NCI-H2196 treated with DMSO at 0.1 percent for 48 hours (cell line): ENCODE measurements around the gene ENDOV.

Experiments
- DNase-seq: peaks from one replicate; lab custom pipeline; 2025; ENCODE audit not compliant: unreplicated experiment; lab: John Stamatoyannopoulos, UW

ENDOV gene

GRCh38 chr17:80414803-80415625 is at the start of gene ENDOV:
TSS of gene ENDOV (plus strand) at chr17:80415167. CDS start at chr17:80415195, 28 bp downstream.
- peak; percentile 91 for DNase-seq

DNA sequence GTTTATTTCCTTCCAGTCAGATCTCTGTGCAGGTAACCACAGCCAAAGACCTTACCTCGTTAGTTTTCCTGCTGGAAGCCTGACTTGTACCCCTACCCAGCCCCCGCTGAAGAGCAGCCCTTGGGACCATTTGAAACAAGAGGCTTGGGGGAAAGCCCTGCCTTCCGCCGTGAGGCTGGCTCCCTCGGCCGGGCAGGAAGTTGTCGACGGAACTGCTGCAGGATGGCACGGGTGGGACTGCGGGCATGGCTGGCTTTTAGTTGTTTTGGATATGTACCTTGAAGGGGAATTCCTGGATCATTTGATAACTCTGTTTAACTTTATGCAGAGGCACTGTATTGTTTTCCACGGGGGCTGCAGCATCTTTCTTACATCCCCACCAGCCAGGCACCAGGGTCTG is 49.0 kb upstream of the ENDOV start:
- DNase-seq, result no peak

DNA sequence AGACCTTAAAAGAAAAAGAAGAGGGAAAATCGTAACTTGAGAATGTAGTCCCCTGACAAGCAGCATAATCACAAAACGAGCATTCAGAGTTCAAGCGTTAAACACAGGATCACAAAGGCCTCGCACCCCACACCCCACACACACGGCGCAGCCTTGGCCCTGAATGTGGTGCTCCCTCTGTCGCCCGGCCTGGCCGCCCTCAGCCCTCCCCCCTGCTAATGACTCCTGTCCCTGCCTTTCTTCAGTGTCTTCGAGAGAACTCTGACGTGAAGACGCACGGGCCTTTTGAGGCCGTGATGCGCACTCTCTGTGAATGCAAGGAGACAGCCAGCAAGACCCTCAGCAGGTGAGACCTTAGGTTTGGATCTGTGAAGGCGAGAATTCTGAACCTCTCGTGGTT is 47.5 kb upstream of the ENDOV start:
- no peak for DNase-seq

- DNase-seq, result no peak
Observed at GRCh38 chr17:80371196-80371595, 43.8 kb upstream of the ENDOV start.

GRCh38 chr17:80372456-80372855 is 42.5 kb upstream of the ENDOV start:
- no peak for DNase-seq

DNA sequence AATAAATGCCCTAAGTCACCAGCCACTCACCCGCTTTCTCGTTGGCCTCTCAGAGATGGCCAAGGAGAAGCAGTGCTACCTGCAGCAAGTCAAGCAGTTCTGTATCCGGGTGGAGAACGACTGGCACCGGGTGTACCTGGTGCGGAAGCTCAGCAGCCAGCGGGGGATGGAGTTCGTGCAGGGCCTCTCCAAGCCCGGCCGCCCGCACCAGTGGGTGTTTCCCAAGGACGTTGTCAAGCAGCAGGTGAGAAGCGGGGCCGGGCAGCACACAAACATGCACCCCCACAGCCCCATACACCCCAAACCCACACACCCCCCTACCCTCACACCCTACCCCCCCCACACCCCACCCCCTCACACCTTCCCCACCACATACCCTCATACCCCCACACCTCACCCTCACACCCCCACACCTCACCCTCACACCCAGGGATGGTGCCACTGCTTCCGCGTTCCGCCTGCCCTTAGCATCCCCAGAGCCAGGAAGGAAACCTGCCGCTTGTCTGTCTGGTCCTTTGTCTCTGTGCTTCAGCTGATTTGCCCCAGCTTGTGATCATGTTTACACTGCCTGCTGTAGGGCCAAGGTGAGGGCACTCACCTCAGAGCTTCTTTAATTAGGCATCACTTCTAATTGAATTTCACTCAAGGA is 41.9 kb upstream of the ENDOV start:
- no peak for DNase-seq

DNA sequence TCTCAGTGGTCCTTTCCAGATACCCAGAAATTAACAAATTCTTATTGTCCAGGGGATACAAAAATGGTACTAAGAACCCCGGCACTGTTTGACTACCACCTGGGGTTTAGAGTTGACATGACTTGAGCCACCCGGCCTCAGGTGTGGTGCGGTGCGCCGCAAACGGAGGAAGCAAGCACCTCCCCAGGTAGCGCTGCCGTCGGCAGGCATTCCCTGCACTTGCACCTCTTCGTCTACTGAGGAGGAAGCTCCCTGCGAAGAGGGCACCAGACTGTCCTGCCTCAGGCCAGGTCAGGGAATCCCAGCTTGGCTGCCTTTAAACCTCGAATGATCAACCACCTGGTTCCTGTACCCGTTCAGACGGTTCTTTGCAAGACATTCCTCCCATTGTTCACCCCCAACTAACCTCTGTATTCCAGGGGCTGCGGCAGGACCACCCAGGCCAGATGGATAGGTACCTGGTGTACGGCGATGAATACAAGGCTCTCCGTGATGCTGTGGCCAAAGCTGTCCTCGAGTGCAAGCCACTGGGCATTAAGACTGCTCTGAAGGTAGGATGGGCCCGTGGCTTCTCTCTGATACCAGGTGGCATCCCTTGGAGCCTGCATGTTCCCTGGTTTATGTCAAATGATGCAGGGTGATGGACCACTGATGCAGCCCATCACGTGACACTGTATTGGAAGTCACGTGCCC is 40.8 kb upstream of the ENDOV start:
- DNase-seq, result no peak

DNA sequence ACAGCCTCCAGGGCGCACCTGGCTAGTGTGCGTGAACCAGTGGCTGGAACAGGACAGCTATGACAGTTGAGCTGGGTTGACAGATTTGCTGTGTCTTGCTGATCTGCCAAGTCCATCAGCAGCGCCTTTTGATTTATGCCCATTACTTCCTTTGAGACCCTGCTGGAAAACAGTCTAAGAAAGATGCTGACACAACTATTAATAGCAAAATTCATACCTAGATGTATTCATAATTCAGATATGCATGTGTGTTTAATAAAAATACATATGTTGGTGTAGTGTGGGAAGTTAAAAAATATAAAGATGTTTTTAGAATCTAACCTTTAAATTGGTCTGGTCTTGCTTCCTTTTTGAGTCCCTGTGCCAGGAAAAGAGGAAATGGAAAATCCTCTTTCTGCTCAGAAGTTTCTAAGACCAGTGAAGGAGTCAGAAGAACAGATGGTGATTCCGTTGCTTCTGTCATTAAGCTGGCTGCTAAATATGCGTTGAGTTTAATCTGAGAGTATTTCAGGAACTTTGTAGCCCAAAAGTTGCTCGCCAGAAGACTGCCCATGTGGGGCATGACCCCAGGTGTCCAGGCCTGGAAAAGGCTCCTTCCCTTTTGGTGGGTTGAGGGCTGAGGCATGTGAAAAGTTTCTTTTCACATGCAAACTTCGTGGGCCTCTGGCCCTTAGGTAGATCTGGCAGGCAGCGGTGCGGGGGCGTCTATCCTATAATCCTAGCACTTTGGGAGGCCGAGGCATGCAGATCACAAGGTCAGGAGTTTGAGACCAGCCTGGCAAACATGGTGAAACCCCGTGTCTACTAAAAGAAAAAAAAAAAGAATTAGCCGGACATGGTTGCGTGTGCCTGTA is 40.0 kb upstream of the ENDOV start:
- no peak for DNase-seq

DNA sequence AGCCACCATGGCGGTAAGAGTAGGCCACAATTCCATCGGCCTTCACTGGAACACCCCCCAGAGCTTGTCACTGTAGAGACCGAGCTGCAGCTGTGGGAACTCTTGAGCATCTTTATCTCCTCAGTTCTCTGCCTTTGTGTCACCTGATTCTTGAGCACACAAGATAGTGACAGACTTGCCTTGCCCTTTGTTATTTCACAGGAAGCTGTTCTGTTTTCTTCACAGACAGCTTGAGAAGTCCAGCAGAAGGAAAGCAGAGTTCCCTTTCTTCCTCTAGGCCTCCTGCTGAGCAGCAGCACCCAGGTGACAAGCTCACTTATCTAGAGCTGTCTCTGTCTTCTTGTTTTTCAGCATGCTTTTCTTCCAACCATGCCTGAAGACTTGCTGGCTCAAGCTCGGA is 38.4 kb upstream of the ENDOV start:
- DNase-seq, result no peak

- DNase-seq, result no peak
Observed at GRCh38 chr17:80377798-80378197, 37.2 kb upstream of the ENDOV start.

- no peak for DNase-seq
Observed at GRCh38 chr17:80379348-80379747, 35.6 kb upstream of the ENDOV start.

DNA sequence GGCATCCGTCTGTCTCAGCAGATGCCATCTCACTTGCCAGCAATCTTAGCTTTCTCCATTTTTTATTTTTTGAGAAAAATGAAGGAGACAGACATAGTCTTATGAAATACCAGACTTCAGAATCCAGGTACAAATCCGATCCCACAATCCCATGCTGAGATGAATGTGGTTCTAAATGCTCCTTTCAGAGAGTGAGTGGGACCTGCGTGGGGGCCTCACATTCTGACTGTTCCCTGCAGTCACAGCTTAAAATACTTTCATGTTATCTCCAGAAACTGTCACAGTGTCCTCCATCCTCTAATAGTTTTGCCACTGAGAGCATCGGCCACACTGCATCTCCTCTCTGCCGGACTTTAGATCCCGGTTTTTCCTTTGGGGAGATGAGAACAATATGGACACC is 34.9 kb upstream of the ENDOV start:
- DNase-seq, result no peak

DNA sequence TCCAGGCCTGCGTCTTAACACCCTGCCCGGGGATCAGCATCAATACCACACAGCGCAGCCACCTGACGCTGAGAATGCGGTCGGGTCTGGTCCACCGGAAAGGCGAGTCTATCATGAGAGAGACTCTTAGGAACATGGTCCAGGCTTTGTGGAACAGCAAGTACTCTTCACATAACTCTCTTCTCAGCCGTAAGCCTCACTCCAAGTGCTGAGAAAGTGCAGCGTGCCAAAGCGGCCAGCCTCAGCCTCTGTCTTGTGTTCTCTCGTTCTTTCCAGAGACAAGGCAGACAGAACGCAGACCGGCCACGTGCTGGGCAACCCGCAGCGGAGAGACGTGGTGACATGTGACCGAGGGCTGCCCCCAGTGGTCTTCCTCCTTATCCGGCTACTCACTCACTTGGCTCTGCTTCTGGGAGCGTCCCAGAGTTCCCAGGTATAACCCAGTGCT is 34.4 kb upstream of the ENDOV start:
- no peak for DNase-seq

DNA sequence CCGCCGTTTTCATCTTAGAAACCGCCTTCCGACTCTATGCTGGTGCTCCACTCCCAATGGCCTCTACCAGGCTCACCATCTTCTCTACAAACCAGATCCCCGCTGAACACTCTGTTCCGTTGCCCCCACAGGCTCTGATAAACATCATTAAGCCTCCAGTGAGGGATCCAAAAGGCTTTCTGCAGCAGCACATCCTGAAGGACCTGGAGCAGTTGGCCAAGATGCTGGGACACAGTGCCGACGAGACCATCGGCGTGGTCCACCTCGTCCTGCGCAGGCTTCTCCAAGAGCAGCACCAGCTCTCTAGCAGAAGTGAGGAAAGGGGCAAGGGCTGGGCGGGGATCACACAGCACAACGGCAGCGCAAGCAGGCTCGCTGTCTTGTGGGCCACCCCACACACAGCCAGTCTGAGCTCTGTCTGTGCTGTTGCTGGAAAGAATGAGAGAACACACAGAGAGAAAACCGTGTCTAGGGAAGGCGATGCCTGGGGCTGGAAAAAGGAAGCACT is 33.5 kb upstream of the ENDOV start:
- DNase-seq, result no peak

GRCh38 chr17:80382446-80382845 is 32.5 kb upstream of the ENDOV start:
- no peak for DNase-seq

DNA sequence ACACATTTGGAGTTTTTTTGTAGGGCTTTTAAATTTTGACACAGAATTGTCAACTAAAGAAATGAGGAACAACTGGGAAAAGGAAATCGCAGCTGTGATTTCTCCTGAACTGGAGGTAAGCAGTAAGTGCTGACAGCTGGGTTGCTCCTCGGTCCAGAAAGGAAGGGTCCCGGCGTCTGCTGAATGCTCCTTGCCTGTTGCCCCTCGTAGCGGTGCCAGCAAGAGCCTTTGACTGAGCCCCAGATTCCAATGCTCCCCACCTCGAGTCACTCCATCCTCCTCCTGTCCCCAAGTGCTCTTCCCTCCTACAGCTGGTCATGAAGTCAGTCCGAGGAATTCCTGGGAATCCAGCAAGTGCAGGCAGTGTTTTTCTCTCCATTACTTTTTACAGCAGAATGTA is 32.0 kb upstream of the ENDOV start:
- no peak for DNase-seq

DNA sequence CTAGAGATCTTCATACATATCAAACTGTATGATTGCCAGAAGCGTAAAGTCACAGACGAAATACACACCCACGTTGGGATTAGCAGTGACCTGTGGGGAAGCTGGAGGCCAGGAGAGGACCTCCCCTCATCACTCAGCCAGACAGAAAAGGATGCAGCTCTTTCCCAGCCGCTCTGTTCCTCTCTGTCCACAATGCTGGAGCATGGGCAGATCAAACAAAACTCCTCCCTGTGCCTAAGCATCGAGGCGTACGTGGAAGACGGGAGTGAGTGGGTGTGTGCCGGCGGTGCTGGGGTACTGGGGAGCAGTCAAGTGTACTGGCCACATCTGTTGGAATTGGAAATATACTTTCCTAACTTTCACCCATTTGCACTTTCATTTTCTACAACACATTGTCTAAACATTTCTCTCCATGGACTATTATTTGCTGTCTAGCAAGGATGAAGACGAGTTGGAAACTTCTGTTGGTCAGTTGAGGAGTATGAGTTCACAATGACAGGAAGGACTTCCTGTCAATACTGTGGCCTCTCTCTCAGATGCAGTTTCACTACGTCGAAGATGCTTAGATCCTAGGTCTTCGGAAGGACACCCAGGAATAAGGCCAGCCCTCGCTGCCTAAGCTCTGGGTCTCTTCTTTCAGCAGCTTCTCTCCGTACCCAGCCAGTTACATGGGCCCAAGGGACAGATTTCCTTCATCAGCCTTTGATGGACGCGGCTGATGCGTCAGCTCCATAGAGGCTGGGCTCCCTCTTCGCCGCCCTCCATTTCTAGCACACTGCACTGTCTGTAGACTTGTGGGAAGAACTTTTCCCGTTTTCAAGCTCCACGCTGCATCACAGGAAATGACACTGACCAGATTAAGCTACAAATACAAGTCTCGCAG is 30.6 kb upstream of the ENDOV start:
- no peak for DNase-seq

DNA sequence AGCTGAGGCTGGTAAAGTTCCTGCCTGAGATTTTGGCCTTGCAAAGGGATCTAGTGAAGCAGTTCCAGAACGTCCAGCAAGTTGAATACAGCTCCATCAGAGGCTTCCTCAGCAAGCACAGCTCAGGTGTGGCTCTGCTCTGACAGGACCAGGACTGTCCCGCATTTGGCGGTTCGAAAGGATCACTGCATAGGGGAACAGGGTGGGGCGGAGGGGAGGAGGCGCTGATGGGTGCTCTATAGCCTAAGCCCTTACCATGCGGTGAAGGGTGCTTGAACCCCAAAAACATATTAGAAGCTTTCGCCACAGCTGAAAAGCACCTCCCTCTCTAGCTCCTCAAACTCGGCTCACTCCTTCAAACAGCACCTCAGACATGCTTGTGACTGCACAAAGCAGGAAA is 29.9 kb upstream of the ENDOV start:
- DNase-seq, result no peak

DNA sequence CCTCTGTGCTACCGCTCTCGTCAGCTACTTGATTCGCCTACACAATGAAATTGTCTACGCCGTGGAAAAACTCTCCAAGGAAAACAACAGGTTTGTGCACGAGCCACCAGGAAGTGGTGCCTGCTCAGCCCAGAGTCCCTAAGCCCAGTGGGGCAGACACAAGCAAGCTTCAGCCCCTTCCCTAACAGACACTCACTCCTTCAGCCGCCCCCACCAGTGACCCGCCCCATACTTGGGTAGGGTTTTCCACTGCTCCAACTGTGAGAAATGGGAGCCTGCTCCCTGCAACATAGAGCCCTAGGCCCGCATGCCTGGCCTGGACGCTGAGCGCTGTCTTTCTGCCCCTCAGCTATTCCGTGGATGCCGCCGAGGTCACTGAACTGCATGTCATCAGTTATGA is 28.6 kb upstream of the ENDOV start:
- DNase-seq, result no peak

DNA sequence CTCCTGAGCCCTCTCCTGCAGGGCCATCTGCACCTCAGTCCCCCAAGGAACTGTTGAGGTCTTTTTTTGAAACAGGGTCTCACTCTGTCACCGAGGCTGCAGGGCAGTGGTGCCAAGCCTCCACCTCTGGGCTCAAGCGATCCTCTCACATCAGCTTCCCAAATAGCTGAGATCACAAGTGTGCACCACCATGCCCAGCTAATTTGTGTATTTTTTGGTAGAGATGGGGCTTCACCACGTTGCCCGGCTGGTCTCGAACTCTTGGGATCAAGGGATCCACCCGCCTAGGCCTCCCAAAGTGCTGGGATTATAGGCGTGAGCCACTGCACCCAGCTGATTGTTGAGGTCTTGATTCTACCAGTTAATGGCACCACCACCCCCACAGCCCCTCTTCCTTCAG is 27.9 kb upstream of the ENDOV start:
- no peak for DNase-seq
